Esophagus squamous epithelium (tissue), 4 donors: ENCODE measurements around the gene CASP7.

Experiments used
- POLR2A ChIP-seq, 4 donors: fragments of 450-650 bp; IDR thresholded peaks; one replicate each; pipeline ENCODE4 v1.6.1; 2017; ENCODE audit warnings: antibody characterized with exemption in 4 of 4, mild to moderate bottlenecking in 4 of 4, moderate library complexity in 3 of 4
- TF ChIP-seq, protein P1 (sequence below), 6 experiments: fragments of 450-650 bp in 4 of 6; fragments of 200-600 bp in 2 of 6; sonication (generic) in 2 of 6; IDR thresholded peaks; one replicate each; pipeline ENCODE4 v1.5.1; 2016 to 2019; ENCODE audit warnings: antibody characterized with exemption in 6 of 6, mild to moderate bottlenecking in 4 of 6, moderate library complexity in 4 of 6

DNA sequence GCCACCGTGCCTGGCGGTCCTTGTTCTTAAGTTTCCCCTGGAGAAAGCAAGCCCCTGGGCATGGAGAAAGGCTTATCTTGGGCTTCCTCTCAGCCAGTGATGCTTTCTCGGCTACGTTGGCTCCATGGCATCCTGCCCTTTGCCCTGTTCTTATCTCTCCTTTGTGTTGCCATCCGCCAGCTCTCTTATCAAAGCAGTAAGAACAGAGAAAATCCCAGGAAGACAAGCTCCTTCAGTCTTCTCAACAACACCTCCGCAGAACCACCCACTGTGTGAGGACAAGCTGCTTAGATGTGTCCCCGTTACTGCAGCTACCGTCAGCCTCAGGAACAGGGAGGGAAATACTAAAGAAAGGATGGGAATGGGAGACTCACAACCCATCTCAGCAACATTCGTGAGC, 75.1 kb downstream of the CASP7 start:
- TF ChIP-seq, protein P1, sequence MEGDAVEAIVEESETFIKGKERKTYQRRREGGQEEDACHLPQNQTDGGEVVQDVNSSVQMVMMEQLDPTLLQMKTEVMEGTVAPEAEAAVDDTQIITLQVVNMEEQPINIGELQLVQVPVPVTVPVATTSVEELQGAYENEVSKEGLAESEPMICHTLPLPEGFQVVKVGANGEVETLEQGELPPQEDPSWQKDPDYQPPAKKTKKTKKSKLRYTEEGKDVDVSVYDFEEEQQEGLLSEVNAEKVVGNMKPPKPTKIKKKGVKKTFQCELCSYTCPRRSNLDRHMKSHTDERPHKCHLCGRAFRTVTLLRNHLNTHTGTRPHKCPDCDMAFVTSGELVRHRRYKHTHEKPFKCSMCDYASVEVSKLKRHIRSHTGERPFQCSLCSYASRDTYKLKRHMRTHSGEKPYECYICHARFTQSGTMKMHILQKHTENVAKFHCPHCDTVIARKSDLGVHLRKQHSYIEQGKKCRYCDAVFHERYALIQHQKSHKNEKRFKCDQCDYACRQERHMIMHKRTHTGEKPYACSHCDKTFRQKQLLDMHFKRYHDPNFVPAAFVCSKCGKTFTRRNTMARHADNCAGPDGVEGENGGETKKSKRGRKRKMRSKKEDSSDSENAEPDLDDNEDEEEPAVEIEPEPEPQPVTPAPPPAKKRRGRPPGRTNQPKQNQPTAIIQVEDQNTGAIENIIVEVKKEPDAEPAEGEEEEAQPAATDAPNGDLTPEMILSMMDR (IDR thresholded peaks at IDR 0.05) = no peak
- no peak for TF ChIP-seq POLR2A (IDR thresholded peaks at IDR 0.05)
